GM23338 (cell line): Measurements from ENCODE around the gene STEAP3. TPM values are rescaled to one million over a fixed set of nuclear protein-coding genes. Genes with fewer than 3 reads are reported as not detected.
A peak's percentile ranks its signal among the peaks of the same experiment; 100 is the strongest.

Source experiments
- ATAC-seq: fragments of 200-7000 bp; cut with Tn5 transposase; 3 replicates; pipeline ENCODE4 v1.9.1; 2020
- DNase-seq: peaks from one replicate; pipeline ENCODE4 v3.0.0-alpha.2; 2015; ENCODE audit warnings: low spot score
- H2AFZ ChIP-seq: fragments of 200-600 bp; sonication (generic); 2 replicates; pipeline ENCODE4 v1.8.0; 2016; ENCODE audit warnings: antibody characterized with exemption, mild to moderate bottlenecking, moderate library complexity
- H3F3A ChIP-seq: fragments of 200-600 bp; sonication (generic); replicated peaks from 2 replicates; pipeline ENCODE4 v1.8.0; 2017; ENCODE audit warnings: antibody characterized with exemption, mixed run types, low read depth
- H3K27ac ChIP-seq: fragments of 200-600 bp; sonication (generic); 2 replicates; pipeline ENCODE4 v1.6.1; 2016; ENCODE audit warnings: low read depth
- H3K27me3 ChIP-seq: fragments of 200-600 bp; sonication (generic); 2 replicates; pipeline ENCODE4 v1.8.0; 2016; ENCODE audit warnings: mild to moderate bottlenecking, mixed run types, moderate library complexity; ENCODE audit not compliant: insufficient read depth
- H3K36me3 ChIP-seq: fragments of 200-600 bp; sonication (generic); 2 replicates; pipeline ENCODE4 v1.8.0; 2016; ENCODE audit warnings: mild to moderate bottlenecking; ENCODE audit not compliant: insufficient read depth
- H3K4me1 ChIP-seq: fragments of 200-600 bp; sonication (generic); 2 replicates; pipeline ENCODE4 v1.8.0; 2016; ENCODE audit warnings: mild to moderate bottlenecking, moderate library complexity; ENCODE audit not compliant: insufficient read depth
- H3K4me2 ChIP-seq: fragments of 200-600 bp; sonication (generic); 2 replicates; pipeline ENCODE4 v1.7.1; 2017; ENCODE audit warnings: mixed run types
- H3K4me3 ChIP-seq: fragments of 200-600 bp; sonication (generic); 2 replicates; pipeline ENCODE4 v1.6.1; 2016; ENCODE audit warnings: mixed run types
- H3K79me2 ChIP-seq: fragments of 200-600 bp; sonication (generic); replicated peaks from 2 replicates; pipeline ENCODE4 v1.8.0; 2017; ENCODE audit warnings: mild to moderate bottlenecking; ENCODE audit not compliant: insufficient read depth
- H3K9me2 ChIP-seq: fragments of 200-600 bp; sonication (generic); 2 replicates; pipeline ENCODE4 v1.8.0; 2017; ENCODE audit not compliant: insufficient read depth
- H4K20me1 ChIP-seq: fragments of 200-600 bp; sonication (generic); replicated peaks from 2 replicates; pipeline ENCODE4 v1.8.0; 2017; ENCODE audit warnings: mild to moderate bottlenecking; ENCODE audit not compliant: insufficient read depth
- H3K27ac Mint-ChIP-seq: 2 replicates; pipeline ENCODE4 v1.8.0; 2020; ENCODE audit warnings: inconsistent platforms, mild to moderate bottlenecking, moderate library complexity, mixed read lengths
- H3K27me3 Mint-ChIP-seq: 3 replicates; pipeline ENCODE4 v1.8.0; 2022; ENCODE audit warnings: low read depth, mild to moderate bottlenecking, moderate library complexity, mixed read lengths, inconsistent platforms; ENCODE audit not compliant: insufficient read depth, poor library complexity
- H3K36me3 Mint-ChIP-seq: 3 replicates; pipeline ENCODE4 v1.8.0; 2021; ENCODE audit warnings: low read depth, mild to moderate bottlenecking, inconsistent platforms, moderate library complexity, mixed read lengths
- H3K4me1 Mint-ChIP-seq: 3 replicates; pipeline ENCODE4 v1.8.0; 2020; ENCODE audit warnings: mild to moderate bottlenecking, inconsistent platforms, mixed read lengths
- H3K4me3 Mint-ChIP-seq: 3 replicates; pipeline ENCODE4 v1.8.0; 2021; ENCODE audit warnings: moderate library complexity, mild to moderate bottlenecking, inconsistent platforms, mixed read lengths
- H3K9me3 Mint-ChIP-seq: 3 replicates; pipeline ENCODE4 v1.8.0; 2020; ENCODE audit warnings: moderate library complexity, mild to moderate bottlenecking, inconsistent platforms, mixed read lengths
- CTCF ChIP-seq, 2 experiments: fragments of 200-600 bp in 1 of 2; sonication (generic) in 1 of 2; conservative IDR thresholded peaks; 2 replicates each; pipeline versions ENCODE4 v1.5.1 to v1.6.1; 2016 to 2017; ENCODE audit warnings: antibody characterized with exemption in 2 of 2, low read depth in 2 of 2, mild to moderate bottlenecking in 2 of 2, moderate library complexity in 1 of 2
- POLR2AphosphoS5 ChIP-seq: IDR thresholded peaks from 2 replicates; pipeline ENCODE4 v1.6.1; 2016; ENCODE audit warnings: antibody characterized with exemption, low read depth
- ZNF462 ChIP-seq: fragments of 250-450 bp; sonication (Bioruptor Pico); IDR thresholded peaks from 2 replicates; pipeline ENCODE4 v1.5.0; 2020; ENCODE audit warnings: mild to moderate bottlenecking, moderate library complexity
- polyA plus RNA-seq: library from polyadenylated mRNA; unstranded; fragments of >200 nt; fragmentation: Nextera tagmentation; extraction: Ambion mirVana; gene quantifications from 2 replicates; pipeline ENCODE4 v1.2.1, GENCODE V29; 2016
- total RNA-seq: library from RNA; depleted of rRNA; stranded (reverse); fragments of >200 nt; shearing (Covaris generic); gene quantifications from 2 replicates; pipeline ENCODE4 v1.2.3, GENCODE V29; 2014
- TF ChIP-seq, protein P1 (sequence below): IDR thresholded peaks from 2 replicates; pipeline ENCODE4 v1.6.1; 2016; ENCODE audit warnings: antibody characterized with exemption

STEAP3 gene
- total and polyA plus RNA-seq, 2 experiments from 2014 or later = 8.6 to 27.3 TPM

- DNase-seq = peak; percentile 39
- no peak for TF ChIP-seq ZNF462 (CRISPR knock-in tag)
- no peak for TF ChIP-seq POLR2AphosphoS5
- TF ChIP-seq CTCF (conservative IDR thresholded peaks at IDR 0.05; ENCODE audit: low read depth in 2 of 2) = peak; percentile 39 to 68
- TF ChIP-seq, protein P1, sequence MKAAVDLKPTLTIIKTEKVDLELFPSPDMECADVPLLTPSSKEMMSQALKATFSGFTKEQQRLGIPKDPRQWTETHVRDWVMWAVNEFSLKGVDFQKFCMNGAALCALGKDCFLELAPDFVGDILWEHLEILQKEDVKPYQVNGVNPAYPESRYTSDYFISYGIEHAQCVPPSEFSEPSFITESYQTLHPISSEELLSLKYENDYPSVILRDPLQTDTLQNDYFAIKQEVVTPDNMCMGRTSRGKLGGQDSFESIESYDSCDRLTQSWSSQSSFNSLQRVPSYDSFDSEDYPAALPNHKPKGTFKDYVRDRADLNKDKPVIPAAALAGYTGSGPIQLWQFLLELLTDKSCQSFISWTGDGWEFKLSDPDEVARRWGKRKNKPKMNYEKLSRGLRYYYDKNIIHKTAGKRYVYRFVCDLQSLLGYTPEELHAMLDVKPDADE = no peak
Measured at GRCh38 chr2:119218478-119219064, 5.1 kb upstream of the STEAP3 start.

More at GRCh38 chr2:119218478-119219064, 5.1 kb upstream of the STEAP3 start:
- Histone ChIP-seq H3K4me2 (peak overlapping the region; percentile 34; the same call in 1 of the 2 replicates), H3K79me2 (no peaks in the 10 kb centered on the region), H3K36me3 (no peaks in the 10 kb centered on the region), H3K9me2 (peaks cover 4% of the 10 kb centered on the region; the same call in 1 of the 2 replicates), H2AFZ (peak overlapping the region; percentile 76), H3K4me1 (peaks cover 48% of the 10 kb centered on the region), H3F3A (no peaks in the 10 kb centered on the region), H3K27me3 (peaks cover 3% of the 10 kb centered on the region; the same call in 1 of the 2 replicates), H3K27ac (no peak overlapping the region), H4K20me1 (no peaks in the 10 kb centered on the region), H3K4me3 (no peak overlapping the region)
- peak; percentile 12 for ATAC-seq
- peaks cover 26% of the 10 kb centered on the region for H3K27me3 Mint-ChIP-seq
- H3K36me3 Mint-ChIP-seq = no peaks in the 10 kb centered on the region
- H3K4me1 Mint-ChIP-seq = peaks cover 56% of the 10 kb centered on the region
- 0 out of 2 replicates have a peak overlapping the region, but pooled peaks have one; percentile 30 for H3K27ac Mint-ChIP-seq
- H3K9me3 Mint-ChIP-seq = no peaks in the 10 kb centered on the region
- H3K4me3 Mint-ChIP-seq = no peak overlapping the region
